HFFc6 (cell line): ENCODE results near the gene SFXN2. TPM values are rescaled to one million over a fixed set of nuclear protein-coding genes. Genes with fewer than 3 reads are reported as not detected.

Experiments used
- DNase-seq: peaks from one replicate; pipeline ENCODE4 v3.0.0-alpha.2; 2018
- H3K27ac Mint-ChIP-seq: 2 replicates; pipeline ENCODE4 v1.8.0; 2020; ENCODE audit warnings: mild to moderate bottlenecking, mixed read lengths
- H3K27me3 Mint-ChIP-seq: 2 replicates; pipeline ENCODE4 v1.8.0; 2021; ENCODE audit warnings: mild to moderate bottlenecking, moderate library complexity, mixed read lengths; ENCODE audit not compliant: insufficient read depth
- H3K36me3 Mint-ChIP-seq: 2 replicates; pipeline ENCODE4 v1.8.0; 2021; ENCODE audit warnings: low read depth, mixed read lengths
- H3K4me1 Mint-ChIP-seq: 2 replicates; pipeline ENCODE4 v1.8.0; 2020; ENCODE audit warnings: low read depth, mixed read lengths
- H3K4me3 Mint-ChIP-seq: 2 replicates; pipeline ENCODE4 v1.8.0; 2020; ENCODE audit warnings: mild to moderate bottlenecking, moderate library complexity, mixed read lengths
- H3K9me3 Mint-ChIP-seq: 2 replicates; pipeline ENCODE4 v1.8.0; 2020; ENCODE audit warnings: mild to moderate bottlenecking, mixed read lengths
- total RNA-seq, 6 experiments: library from RNA; stranded (reverse); fragmentation: NEBNext Ultra II Directional; extraction: Animal tissue kit (Norgen Biotek cat#: 25700); gene quantifications; 2 replicates in 1 of 6; 3 replicates in 5 of 6; pipeline ENCODE4 v1.2.3, GENCODE V29; 2021
- TF ChIP-seq, protein P1 (sequence below): fragments of 200-600 bp; sonication (generic); IDR thresholded peaks from 2 replicates; pipeline ENCODE4 v1.5.0; 2021; ENCODE audit warnings: antibody characterized with exemption, mild to moderate bottlenecking

The SFXN2 gene
- total RNA-seq, 6 experiments from 2014 or later: 2.2 to 4.4 (median 3.5) TPM

DNA sequence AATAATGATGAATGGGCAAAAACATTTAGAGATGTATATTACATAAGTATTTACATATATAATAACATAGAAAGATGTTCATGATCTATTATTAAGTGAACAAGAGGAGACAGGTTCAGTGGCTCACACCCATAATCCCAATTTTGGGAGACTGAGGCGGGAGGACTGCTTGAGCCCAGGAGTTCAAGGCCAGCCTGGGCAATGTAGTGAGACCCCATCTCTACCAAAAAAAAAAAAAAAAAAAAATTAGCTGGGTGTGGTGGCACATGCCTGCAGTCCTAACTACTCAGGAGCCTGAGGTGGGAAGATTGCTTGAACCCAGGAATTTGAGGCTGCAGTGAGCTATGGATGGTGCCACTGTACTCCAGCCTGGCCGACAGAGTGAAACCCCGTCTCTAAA is 12.6 kb upstream of the SFXN2 start:
- Mint-ChIP-seq H3K27me3 (no peaks in the 10 kb centered on the region), H3K4me1 (peaks cover 32% of the 10 kb centered on the region), H3K36me3 (peaks cover 20% of the 10 kb centered on the region; the same call in 1 of the 2 replicates), H3K9me3 (no peaks in the 10 kb centered on the region), H3K4me3 (no peak overlapping the region), H3K27ac (no peak overlapping the region)
- DNase-seq: no peak
- TF ChIP-seq, protein P1, sequence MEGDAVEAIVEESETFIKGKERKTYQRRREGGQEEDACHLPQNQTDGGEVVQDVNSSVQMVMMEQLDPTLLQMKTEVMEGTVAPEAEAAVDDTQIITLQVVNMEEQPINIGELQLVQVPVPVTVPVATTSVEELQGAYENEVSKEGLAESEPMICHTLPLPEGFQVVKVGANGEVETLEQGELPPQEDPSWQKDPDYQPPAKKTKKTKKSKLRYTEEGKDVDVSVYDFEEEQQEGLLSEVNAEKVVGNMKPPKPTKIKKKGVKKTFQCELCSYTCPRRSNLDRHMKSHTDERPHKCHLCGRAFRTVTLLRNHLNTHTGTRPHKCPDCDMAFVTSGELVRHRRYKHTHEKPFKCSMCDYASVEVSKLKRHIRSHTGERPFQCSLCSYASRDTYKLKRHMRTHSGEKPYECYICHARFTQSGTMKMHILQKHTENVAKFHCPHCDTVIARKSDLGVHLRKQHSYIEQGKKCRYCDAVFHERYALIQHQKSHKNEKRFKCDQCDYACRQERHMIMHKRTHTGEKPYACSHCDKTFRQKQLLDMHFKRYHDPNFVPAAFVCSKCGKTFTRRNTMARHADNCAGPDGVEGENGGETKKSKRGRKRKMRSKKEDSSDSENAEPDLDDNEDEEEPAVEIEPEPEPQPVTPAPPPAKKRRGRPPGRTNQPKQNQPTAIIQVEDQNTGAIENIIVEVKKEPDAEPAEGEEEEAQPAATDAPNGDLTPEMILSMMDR: no peak

DNA sequence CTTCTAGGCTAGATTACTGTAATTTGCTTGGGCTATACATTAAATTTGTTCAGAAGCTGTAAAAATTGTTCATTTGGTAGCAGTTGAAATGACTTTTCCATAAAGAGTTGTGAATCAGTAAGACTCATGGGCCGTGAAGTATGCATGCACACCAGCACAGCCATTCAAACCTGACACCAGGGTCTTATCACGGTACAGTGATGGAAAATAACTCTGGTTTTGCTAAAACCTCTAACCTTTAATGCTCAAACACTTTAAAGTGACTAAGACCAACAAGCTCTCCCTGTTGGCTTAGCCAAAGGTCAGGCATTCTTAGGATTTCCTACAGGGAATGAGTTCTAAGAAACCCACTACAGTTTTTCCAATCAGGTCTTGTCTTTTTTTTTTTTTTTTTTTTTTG is 11.7 kb upstream of the SFXN2 start:
- peaks cover 34% of the 10 kb centered on the region for H3K4me1 Mint-ChIP-seq
- H3K27ac Mint-ChIP-seq: no peak overlapping the region
- H3K36me3 Mint-ChIP-seq: peaks cover 15% of the 10 kb centered on the region; the same call in 1 of the 2 replicates
- no peak overlapping the region for H3K4me3 Mint-ChIP-seq
- no peaks in the 10 kb centered on the region for H3K27me3 Mint-ChIP-seq
- no peaks in the 10 kb centered on the region for H3K9me3 Mint-ChIP-seq
- TF ChIP-seq, protein P1: no peak
- no peak for DNase-seq

DNA sequence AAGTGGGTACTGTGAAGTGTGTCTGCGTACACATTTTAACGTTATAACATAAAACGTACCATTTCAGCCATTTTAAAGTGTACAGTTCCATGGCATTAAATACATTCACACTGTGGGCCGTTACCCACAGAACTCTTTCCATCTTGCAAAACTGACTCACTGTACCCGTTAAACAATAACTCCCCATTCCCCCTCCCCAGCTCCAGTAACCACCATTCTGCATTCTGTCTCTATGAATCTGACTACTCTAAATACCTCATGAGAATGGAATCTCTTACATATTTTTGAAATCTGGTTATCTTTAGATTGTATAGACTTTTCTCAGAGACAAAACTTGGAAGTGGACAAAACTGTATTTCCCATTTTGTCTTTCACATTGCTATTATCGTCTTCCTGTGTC is 9.5 kb upstream of the SFXN2 start:
- Mint-ChIP-seq H3K27me3 (no peaks in the 10 kb centered on the region), H3K27ac (peak overlapping the region; percentile 69), H3K4me1 (peaks cover 38% of the 10 kb centered on the region), H3K9me3 (no peaks in the 10 kb centered on the region), H3K36me3 (0 out of 2 replicates have a peak, but pooled peaks cover 6% of the 10 kb centered on the region), H3K4me3 (peak overlapping the region; percentile 65)
- peak; percentile 24 for DNase-seq
- TF ChIP-seq, protein P1: no peak

DNA sequence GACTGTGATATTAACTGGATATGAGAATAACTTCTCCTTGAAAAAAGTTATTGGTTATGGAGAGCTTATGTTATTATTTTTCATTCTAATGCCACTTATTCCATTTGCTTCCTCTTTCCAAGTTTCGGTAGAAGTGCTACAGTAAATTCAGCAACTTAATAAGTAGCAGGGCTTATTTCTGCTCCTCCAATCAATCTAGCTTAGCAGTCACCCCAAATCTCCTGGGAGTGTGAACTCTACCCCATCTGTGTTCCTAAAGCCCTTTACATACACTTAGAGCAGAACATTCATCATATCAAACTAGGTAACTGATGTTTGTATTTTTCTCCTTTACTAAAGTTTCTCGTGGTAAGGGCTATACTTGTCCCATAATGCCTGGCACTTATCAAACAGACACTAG is 8.9 kb upstream of the SFXN2 start:
- no peak overlapping the region; the same call in 1 of the 2 replicates for H3K4me3 Mint-ChIP-seq
- H3K27me3 Mint-ChIP-seq: no peaks in the 10 kb centered on the region
- H3K27ac Mint-ChIP-seq: peak overlapping the region; percentile 69; the same call in 1 of the 2 replicates
- DNase-seq: no peak
- 0 out of 2 replicates have a peak, but pooled peaks cover 6% of the 10 kb centered on the region for H3K36me3 Mint-ChIP-seq
- TF ChIP-seq, protein P1: no peak
- peaks cover 44% of the 10 kb centered on the region for H3K4me1 Mint-ChIP-seq
- H3K9me3 Mint-ChIP-seq: no peaks in the 10 kb centered on the region

DNA sequence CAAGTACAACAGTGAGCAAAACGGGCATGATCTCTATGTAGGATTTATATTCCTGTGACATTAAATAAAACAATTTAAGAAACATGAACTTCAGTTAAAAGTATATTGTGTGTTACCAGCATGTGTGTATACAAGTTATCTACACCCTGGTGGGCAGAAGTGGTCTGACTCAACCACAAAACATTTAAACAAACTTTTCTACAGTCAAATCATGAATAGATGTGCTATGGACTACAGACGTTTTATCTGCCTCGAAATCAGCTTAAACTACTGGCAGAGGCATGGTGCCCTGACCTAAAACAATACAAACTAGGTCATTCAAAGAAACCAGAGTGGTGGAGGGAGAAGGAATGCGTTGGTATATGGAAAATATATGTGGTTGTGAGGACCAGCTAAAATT is 3.8 kb upstream of the SFXN2 start:
- Mint-ChIP-seq H3K4me1 (peaks cover 59% of the 10 kb centered on the region), H3K9me3 (no peaks in the 10 kb centered on the region), H3K27me3 (no peaks in the 10 kb centered on the region), H3K4me3 (peak overlapping the region; percentile 50), H3K27ac (peak overlapping the region; percentile 53), H3K36me3 (no peaks in the 10 kb centered on the region)
- TF ChIP-seq, protein P1: peak; percentile 62
- DNase-seq: peak; percentile 82
